Measurements from ENCODE around the gene ARID3A. TPM values are rescaled to one million over a fixed set of nuclear protein-coding genes. Genes with fewer than 3 reads are reported as not detected.

ARID3A gene
- total and polyA plus RNA-seq, 2 of the 13 experiments (the other 11 are each of a cell fraction or from before 2014, with no cell fraction given), result 71.3 to 77.9 TPM

- TF ChIP-seq FOXJ3 (CRISPR knock-in tag; IDR thresholded peaks at IDR 0.05; ENCODE audit: borderline replicate concordance), result no peak
- TF ChIP-seq, protein P1, sequence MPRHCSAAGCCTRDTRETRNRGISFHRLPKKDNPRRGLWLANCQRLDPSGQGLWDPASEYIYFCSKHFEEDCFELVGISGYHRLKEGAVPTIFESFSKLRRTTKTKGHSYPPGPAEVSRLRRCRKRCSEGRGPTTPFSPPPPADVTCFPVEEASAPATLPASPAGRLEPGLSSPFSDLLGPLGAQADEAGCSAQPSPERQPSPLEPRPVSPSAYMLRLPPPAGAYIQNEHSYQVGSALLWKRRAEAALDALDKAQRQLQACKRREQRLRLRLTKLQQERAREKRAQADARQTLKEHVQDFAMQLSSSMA (CRISPR knock-in tag; IDR thresholded peaks at IDR 0.05), result no peak
- TF ChIP-seq ZNF33A (CRISPR knock-in tag; IDR thresholded peaks at IDR 0.05; ENCODE audit: borderline replicate concordance), result no peak
- TF ChIP-seq PCBP2 (optimal IDR thresholded peaks at IDR 0.05; ENCODE audit: low read depth, low read length, poor library complexity, severe bottlenecking), result no peak
- TF ChIP-seq ZNF788 (CRISPR knock-in tag; IDR thresholded peaks at IDR 0.05; ENCODE audit: borderline replicate concordance), result no peak; the same call in 1 of the 2 replicates
- no peak for TF ChIP-seq SOX13 (IDR thresholded peaks at IDR 0.05)
- TF ChIP-seq SOX13 (CRISPR knock-in tag; conservative IDR thresholded peaks at IDR 0.05 in 1 of 2, IDR thresholded peaks at IDR 0.05 in 1 of 2), result peak in 1 of 2 experiments; percentile 57; a peak in 2 of 4 replicates
- TF ChIP-seq FOXP1 (IDR thresholded peaks at IDR 0.05), result no peak
- peak; percentile 36; the same call in 1 of the 2 replicates for TF ChIP-seq FOXP1 (CRISPR knock-in tag; IDR thresholded peaks at IDR 0.05)
- TF ChIP-seq ZSCAN22 (CRISPR knock-in tag; IDR thresholded peaks at IDR 0.05), result no peak
- no peak for TF ChIP-seq STAG1 (CRISPR knock-in tag; IDR thresholded peaks at IDR 0.05)
- TF ChIP-seq ARNTL (CRISPR knock-in tag; IDR thresholded peaks at IDR 0.05), result 0 out of 2 replicates have a peak, but pooled peaks have one; percentile 20
- no peak for TF ChIP-seq ZBTB43 (CRISPR knock-in tag; conservative IDR thresholded peaks at IDR 0.05)
- TF ChIP-seq ARNT2 (CRISPR knock-in tag; IDR thresholded peaks at IDR 0.05; ENCODE audit: low read depth), result no peak
- TF ChIP-seq ZNF563 (CRISPR knock-in tag; IDR thresholded peaks at IDR 0.05), result no peak
- TF ChIP-seq U2AF2 (IDR thresholded peaks at IDR 0.05; ENCODE audit: low read depth, low read length), result no peak
- TF ChIP-seq, protein P2, sequence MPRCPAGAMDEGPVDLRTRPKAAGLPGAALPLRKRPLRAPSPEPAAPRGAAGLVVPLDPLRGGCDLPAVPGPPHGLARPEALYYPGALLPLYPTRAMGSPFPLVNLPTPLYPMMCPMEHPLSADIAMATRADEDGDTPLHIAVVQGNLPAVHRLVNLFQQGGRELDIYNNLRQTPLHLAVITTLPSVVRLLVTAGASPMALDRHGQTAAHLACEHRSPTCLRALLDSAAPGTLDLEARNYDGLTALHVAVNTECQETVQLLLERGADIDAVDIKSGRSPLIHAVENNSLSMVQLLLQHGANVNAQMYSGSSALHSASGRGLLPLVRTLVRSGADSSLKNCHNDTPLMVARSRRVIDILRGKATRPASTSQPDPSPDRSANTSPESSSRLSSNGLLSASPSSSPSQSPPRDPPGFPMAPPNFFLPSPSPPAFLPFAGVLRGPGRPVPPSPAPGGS (CRISPR knock-in tag; IDR thresholded peaks at IDR 0.05), result no peak
- TF ChIP-seq JUN (CRISPR knock-in tag; IDR thresholded peaks at IDR 0.05), result no peak
- no peak for TF ChIP-seq ZFP36L2 (CRISPR knock-in tag; IDR thresholded peaks at IDR 0.05)
- TF ChIP-seq YEATS4 (CRISPR knock-in tag; IDR thresholded peaks at IDR 0.05; ENCODE audit: borderline replicate concordance), result 0 out of 2 replicates have a peak, but pooled peaks have one; percentile 30
- TF ChIP-seq RNF2 (conservative IDR thresholded peaks at IDR 0.05; ENCODE audit: low read depth), result no peak
- TF ChIP-seq, protein P3, sequence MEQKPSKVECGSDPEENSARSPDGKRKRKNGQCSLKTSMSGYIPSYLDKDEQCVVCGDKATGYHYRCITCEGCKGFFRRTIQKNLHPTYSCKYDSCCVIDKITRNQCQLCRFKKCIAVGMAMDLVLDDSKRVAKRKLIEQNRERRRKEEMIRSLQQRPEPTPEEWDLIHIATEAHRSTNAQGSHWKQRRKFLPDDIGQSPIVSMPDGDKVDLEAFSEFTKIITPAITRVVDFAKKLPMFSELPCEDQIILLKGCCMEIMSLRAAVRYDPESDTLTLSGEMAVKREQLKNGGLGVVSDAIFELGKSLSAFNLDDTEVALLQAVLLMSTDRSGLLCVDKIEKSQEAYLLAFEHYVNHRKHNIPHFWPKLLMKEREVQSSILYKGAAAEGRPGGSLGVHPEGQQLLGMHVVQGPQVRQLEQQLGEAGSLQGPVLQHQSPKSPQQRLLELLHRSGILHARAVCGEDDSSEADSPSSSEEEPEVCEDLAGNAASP (CRISPR knock-in tag; IDR thresholded peaks at IDR 0.05; ENCODE audit: borderline replicate concordance), result peak; percentile 22; the same call in 1 of the 2 replicates
- TF ChIP-seq ZNF317 (CRISPR knock-in tag; IDR thresholded peaks at IDR 0.05), result no peak
- TF ChIP-seq, protein P4, sequence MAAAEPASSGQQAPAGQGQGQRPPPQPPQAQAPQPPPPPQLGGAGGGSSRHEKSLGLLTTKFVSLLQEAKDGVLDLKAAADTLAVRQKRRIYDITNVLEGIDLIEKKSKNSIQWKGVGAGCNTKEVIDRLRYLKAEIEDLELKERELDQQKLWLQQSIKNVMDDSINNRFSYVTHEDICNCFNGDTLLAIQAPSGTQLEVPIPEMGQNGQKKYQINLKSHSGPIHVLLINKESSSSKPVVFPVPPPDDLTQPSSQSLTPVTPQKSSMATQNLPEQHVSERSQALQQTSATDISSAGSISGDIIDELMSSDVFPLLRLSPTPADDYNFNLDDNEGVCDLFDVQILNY (CRISPR knock-in tag; conservative IDR thresholded peaks at IDR 0.05), result 0 out of 2 replicates have a peak, but pooled peaks have one; percentile 38
- no peak for TF ChIP-seq GFI1 (CRISPR knock-in tag; IDR thresholded peaks at IDR 0.05; ENCODE audit: borderline replicate concordance)
- TF ChIP-seq SMYD3 (CRISPR knock-in tag; IDR thresholded peaks at IDR 0.05), result no peak
Observed at GRCh38 chr19:926589-927350, 935 bp downstream of the ARID3A start (continued).

Measured in HepG2 (cell line).